Measurements from ENCODE around the gene GNPTAB.

GNPTAB gene

GRCh38 chr12:101789171-101789570 lies 41.6 kb downstream of the GNPTAB start:
- TF ChIP-seq CTCF (IDR thresholded peaks at IDR 0.05), result no peak
- H3K9me3 ChIP-seq, result no peaks in the 10 kb centered on the region
- no peak overlapping the region for H3K4me3 ChIP-seq (ENCODE audit: low read depth in 1 of 2, low read length in 1 of 2)
- H3K36me3 ChIP-seq, result peaks cover 36% of the 10 kb centered on the region
- no peaks in the 10 kb centered on the region for H3K4me1 ChIP-seq (ENCODE audit: control insufficient read depth in 1 of 2, insufficient read depth in 1 of 2, low read depth in 1 of 2, low read length in 1 of 2)
- H3K27ac ChIP-seq, result no peak overlapping the region
- no peaks in the 10 kb centered on the region for H3K27me3 ChIP-seq

GRCh38 chr12:101785671-101786070 lies 45.1 kb downstream of the GNPTAB start:
- Histone ChIP-seq H3K9me3 (no peaks in the 10 kb centered on the region), H3K4me1 (ENCODE audit: control insufficient read depth in 1 of 2, insufficient read depth in 1 of 2, low read depth in 1 of 2, low read length in 1 of 2) (peaks cover 3 to 5% of the 10 kb centered on the region in 2 experiments), H3K27me3 (no peaks in the 10 kb centered on the region), H3K27ac (no peak overlapping the region), H3K36me3 (peaks cover 40% of the 10 kb centered on the region), H3K4me3 (ENCODE audit: low read depth in 1 of 2, low read length in 1 of 2) (no peak overlapping the region)
- TF ChIP-seq CTCF (IDR thresholded peaks at IDR 0.05), result no peak

- TF ChIP-seq CTCF (IDR thresholded peaks at IDR 0.05), result no peak
- no peak overlapping the region for H3K4me3 ChIP-seq (ENCODE audit: low read depth in 1 of 2, low read length in 1 of 2)
- no peaks in the 10 kb centered on the region for H3K9me3 ChIP-seq
- peaks cover 34% of the 10 kb centered on the region for H3K36me3 ChIP-seq
- H3K27ac ChIP-seq, result no peak overlapping the region
- H3K27me3 ChIP-seq, result no peaks in the 10 kb centered on the region
- H3K4me1 ChIP-seq (ENCODE audit: control insufficient read depth in 1 of 2, insufficient read depth in 1 of 2, low read depth in 1 of 2, low read length in 1 of 2), result peaks cover 9 to 14% of the 10 kb centered on the region in 2 experiments
Measured at GRCh38 chr12:101784376-101784775, 46.4 kb downstream of the GNPTAB start.

GRCh38 chr12:101783838-101784237 lies 46.9 kb downstream of the GNPTAB start:
- no peak overlapping the region for H3K4me3 ChIP-seq (ENCODE audit: low read depth in 1 of 2, low read length in 1 of 2)
- no peak overlapping the region for H3K27ac ChIP-seq
- no peaks in the 10 kb centered on the region for H3K9me3 ChIP-seq
- H3K36me3 ChIP-seq, result peaks cover 29% of the 10 kb centered on the region
- peaks cover 9 to 14% of the 10 kb centered on the region in 2 experiments for H3K4me1 ChIP-seq (ENCODE audit: control insufficient read depth in 1 of 2, insufficient read depth in 1 of 2, low read depth in 1 of 2, low read length in 1 of 2)
- no peaks in the 10 kb centered on the region for H3K27me3 ChIP-seq
- TF ChIP-seq CTCF (IDR thresholded peaks at IDR 0.05), result no peak

GRCh38 chr12:101783150-101783549 lies 47.6 kb downstream of the GNPTAB start:
- no peak for TF ChIP-seq CTCF (IDR thresholded peaks at IDR 0.05)
- H3K4me3 ChIP-seq (ENCODE audit: low read depth in 1 of 2, low read length in 1 of 2), result no peak overlapping the region
- H3K27me3 ChIP-seq, result no peaks in the 10 kb centered on the region
- H3K9me3 ChIP-seq, result no peaks in the 10 kb centered on the region
- no peak overlapping the region for H3K27ac ChIP-seq
- H3K4me1 ChIP-seq (ENCODE audit: control insufficient read depth in 1 of 2, insufficient read depth in 1 of 2, low read depth in 1 of 2, low read length in 1 of 2), result peaks cover 9 to 14% of the 10 kb centered on the region in 2 experiments
- peaks cover 27% of the 10 kb centered on the region for H3K36me3 ChIP-seq

- H3K27ac ChIP-seq, result no peak overlapping the region
- H3K4me1 ChIP-seq (ENCODE audit: control insufficient read depth in 1 of 2, insufficient read depth in 1 of 2, low read depth in 1 of 2, low read length in 1 of 2), result peaks cover 9 to 22% of the 10 kb centered on the region in 2 experiments
- no peaks in the 10 kb centered on the region for H3K9me3 ChIP-seq
- peaks cover 21% of the 10 kb centered on the region for H3K36me3 ChIP-seq
- no peaks in the 10 kb centered on the region for H3K27me3 ChIP-seq
- no peak overlapping the region for H3K4me3 ChIP-seq (ENCODE audit: low read depth in 1 of 2, low read length in 1 of 2)
- TF ChIP-seq CTCF (IDR thresholded peaks at IDR 0.05), result no peak
Measured at GRCh38 chr12:101782273-101782731, 48.5 kb downstream of the GNPTAB start.

All from neutrophil (primary cell).